Activated CD8-positive, alpha-beta T cell treated with anti-CD3 and anti-CD28 coated beads for 36 hours (primary cell): ENCODE measurements around the gene UROC1. TPM values are rescaled to one million over a fixed set of nuclear protein-coding genes. Genes with fewer than 3 reads are reported as not detected.

Experiments used
- ATAC-seq: fragments of 200-7000 bp; cut with Tn5 transposase; one replicate; pipeline ENCODE4 v1.10.0; 2021; ENCODE audit warnings: mild to moderate bottlenecking, moderate library complexity
- CTCF ChIA-PET: fragments of 350-600 bp; sonication (Branson Sonifier 250); formaldehyde crosslinking; loops from one replicate; lab custom pipeline; 2021; ENCODE audit warnings: antibody characterized with exemption; lab: Charles Lee
- POLR2A ChIA-PET: fragments of 350-600 bp; sonication (Branson Sonifier 250); formaldehyde crosslinking; loops from one replicate; lab custom pipeline; 2021; ENCODE audit warnings: antibody characterized with exemption; lab: Charles Lee
- DNase-seq: peaks from one replicate; pipeline ENCODE4 v3.0.0-alpha.2; 2020
- H3K27ac Mint-ChIP-seq: one replicate; pipeline ENCODE4 v1.8.0; 2021; ENCODE audit warnings: mild to moderate bottlenecking, mixed read lengths
- H3K27me3 Mint-ChIP-seq: one replicate; pipeline ENCODE4 v1.8.0; 2021; ENCODE audit warnings: mixed read lengths
- H3K36me3 Mint-ChIP-seq: one replicate; pipeline ENCODE4 v1.8.0; 2021; ENCODE audit warnings: low read depth, mixed read lengths
- H3K4me1 Mint-ChIP-seq: one replicate; pipeline ENCODE4 v1.8.0; 2021; ENCODE audit warnings: low read depth, mixed read lengths
- H3K4me3 Mint-ChIP-seq: one replicate; pipeline ENCODE4 v1.8.0; 2021; ENCODE audit warnings: mild to moderate bottlenecking, moderate library complexity, mixed read lengths
- H3K9me3 Mint-ChIP-seq: one replicate; pipeline ENCODE4 v1.8.0; 2021; ENCODE audit warnings: mixed read lengths
- intact Hi-C: fragments of 100-400 bp; cut with micrococcal nuclease; formaldehyde crosslinking; loops from one replicate; pipeline ENCODE4 v1.10.0; 2022
- total RNA-seq, 2 experiments: library from RNA; stranded (reverse); gene quantifications; one replicate each; pipeline ENCODE4 v1.2.3, GENCODE V29; 2021
- TF ChIP-seq, protein P1 (sequence below): fragments of 200-600 bp; IDR thresholded peaks from one replicate; pipeline ENCODE4 v1.8.0; 2022; ENCODE audit warnings: antibody characterized with exemption, mild to moderate bottlenecking

UROC1 gene
- total RNA-seq, 2 experiments from 2014 or later = not detected

DNA sequence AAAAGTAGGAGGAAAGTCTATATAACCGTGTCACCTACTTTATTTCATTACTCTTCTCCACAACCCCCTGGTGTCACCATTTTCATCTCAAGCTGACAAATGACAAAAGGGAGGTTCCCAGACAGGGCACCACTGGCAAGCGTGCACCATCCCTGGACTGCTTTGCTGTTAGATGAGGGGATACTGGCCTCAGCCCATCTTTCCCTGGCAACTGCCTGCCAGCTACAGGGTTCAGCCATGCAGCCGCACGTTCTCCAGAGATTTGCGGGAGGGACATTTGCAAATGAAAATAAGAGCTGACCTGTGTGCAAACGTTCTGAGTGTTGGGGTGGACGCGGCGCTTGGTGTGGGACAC, 660 bp downstream of the UROC1 start:
- intact Hi-C loops = no loop called here
- H3K4me3 Mint-ChIP-seq = no peak overlapping the region
- CTCF ChIA-PET = no interaction called here
- POLR2A ChIA-PET = no interaction called here
- H3K27ac Mint-ChIP-seq = no peak overlapping the region
- TF ChIP-seq, protein P1, sequence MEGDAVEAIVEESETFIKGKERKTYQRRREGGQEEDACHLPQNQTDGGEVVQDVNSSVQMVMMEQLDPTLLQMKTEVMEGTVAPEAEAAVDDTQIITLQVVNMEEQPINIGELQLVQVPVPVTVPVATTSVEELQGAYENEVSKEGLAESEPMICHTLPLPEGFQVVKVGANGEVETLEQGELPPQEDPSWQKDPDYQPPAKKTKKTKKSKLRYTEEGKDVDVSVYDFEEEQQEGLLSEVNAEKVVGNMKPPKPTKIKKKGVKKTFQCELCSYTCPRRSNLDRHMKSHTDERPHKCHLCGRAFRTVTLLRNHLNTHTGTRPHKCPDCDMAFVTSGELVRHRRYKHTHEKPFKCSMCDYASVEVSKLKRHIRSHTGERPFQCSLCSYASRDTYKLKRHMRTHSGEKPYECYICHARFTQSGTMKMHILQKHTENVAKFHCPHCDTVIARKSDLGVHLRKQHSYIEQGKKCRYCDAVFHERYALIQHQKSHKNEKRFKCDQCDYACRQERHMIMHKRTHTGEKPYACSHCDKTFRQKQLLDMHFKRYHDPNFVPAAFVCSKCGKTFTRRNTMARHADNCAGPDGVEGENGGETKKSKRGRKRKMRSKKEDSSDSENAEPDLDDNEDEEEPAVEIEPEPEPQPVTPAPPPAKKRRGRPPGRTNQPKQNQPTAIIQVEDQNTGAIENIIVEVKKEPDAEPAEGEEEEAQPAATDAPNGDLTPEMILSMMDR = no peak
- H3K36me3 Mint-ChIP-seq = no peaks in the 10 kb centered on the region
- no peak for DNase-seq
- no peaks in the 10 kb centered on the region for H3K9me3 Mint-ChIP-seq
- no peak for ATAC-seq
- H3K4me1 Mint-ChIP-seq = no peaks in the 10 kb centered on the region
- no peaks in the 10 kb centered on the region for H3K27me3 Mint-ChIP-seq

DNA sequence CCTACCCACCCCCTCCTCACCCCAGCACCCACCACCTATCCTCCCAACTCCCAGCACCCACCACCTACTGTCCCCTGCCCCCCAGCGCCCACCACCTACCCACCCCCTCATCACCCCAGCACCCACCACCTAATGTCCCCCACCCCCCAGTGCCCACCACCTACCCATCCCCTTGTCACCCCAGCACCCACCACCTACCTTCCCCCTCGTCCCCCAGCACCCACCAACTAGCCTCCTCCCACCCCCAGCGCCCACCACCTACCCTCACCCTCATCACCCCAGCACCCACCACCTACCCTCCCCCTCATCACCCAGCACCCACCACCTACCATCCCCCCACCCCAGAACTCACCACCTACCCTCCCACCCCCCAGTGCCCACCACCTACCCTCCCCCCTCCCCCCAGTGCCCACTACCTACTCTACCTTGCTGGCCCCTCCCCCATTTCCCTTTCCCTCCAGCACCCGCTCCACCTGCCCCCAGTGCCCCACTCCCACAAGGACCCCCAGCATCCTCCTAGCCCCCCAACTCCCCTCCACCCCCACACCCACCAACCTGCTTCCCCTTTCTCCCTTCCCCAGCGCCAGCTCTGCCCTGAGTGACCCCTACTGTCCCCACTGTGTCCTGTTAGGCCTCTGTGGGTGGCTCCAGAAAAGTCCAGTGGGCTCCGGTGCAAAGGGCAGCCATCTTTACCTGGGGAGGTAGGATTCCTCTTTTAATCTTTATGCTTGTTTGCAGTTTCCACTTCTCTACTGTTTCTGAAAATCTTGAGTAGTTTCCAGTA, 1.2 kb downstream of the UROC1 start:
- intact Hi-C loops = no loop called here
- H3K27ac Mint-ChIP-seq = no peak overlapping the region
- no peak for ATAC-seq
- TF ChIP-seq, protein P1 = no peak
- DNase-seq = no peak
- no peaks in the 10 kb centered on the region for H3K36me3 Mint-ChIP-seq
- H3K4me1 Mint-ChIP-seq = no peaks in the 10 kb centered on the region
- H3K4me3 Mint-ChIP-seq = no peak overlapping the region
- no peaks in the 10 kb centered on the region for H3K9me3 Mint-ChIP-seq
- ChIA-PET CTCF (no interaction called here), POLR2A (no interaction called here)
- no peaks in the 10 kb centered on the region for H3K27me3 Mint-ChIP-seq

DNA sequence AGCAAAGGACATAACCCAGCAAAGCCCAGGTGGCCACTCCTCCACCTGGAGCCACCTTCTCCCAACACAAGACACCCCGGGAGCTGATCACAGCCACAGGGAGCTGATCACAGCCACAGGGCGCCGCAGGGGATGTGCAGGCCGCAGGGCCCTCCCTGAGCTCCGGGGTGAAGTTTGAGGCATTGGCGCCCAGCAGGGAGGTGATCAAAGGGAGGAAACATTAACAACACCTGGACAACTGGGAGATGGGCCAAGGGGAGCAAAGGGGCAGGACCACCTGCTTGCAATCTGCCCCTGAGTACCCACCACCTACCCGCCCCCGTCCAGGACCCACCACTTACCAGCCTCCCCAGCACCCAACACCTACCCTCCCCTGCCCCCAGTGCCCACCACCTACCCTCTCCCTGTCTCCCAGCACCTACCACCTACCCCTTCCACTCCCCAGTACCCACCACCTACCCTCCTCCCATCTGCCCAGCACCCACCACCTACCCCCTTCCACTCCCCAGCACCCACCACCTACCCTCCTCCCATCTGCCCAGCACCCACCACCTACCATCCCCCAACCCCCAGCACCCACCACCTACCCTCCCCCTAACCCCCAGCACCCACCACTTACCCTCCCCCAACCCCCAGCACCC, 2.4 kb downstream of the UROC1 start:
- Mint-ChIP-seq H3K4me1 (no peaks in the 10 kb centered on the region), H3K4me3 (no peak overlapping the region), H3K36me3 (no peaks in the 10 kb centered on the region), H3K27me3 (no peaks in the 10 kb centered on the region), H3K9me3 (no peaks in the 10 kb centered on the region), H3K27ac (no peak overlapping the region)
- POLR2A ChIA-PET = no interaction called here
- ATAC-seq = no peak
- intact Hi-C loops = no loop called here
- CTCF ChIA-PET = no interaction called here
- DNase-seq = no peak
- TF ChIP-seq, protein P1 = no peak

DNA sequence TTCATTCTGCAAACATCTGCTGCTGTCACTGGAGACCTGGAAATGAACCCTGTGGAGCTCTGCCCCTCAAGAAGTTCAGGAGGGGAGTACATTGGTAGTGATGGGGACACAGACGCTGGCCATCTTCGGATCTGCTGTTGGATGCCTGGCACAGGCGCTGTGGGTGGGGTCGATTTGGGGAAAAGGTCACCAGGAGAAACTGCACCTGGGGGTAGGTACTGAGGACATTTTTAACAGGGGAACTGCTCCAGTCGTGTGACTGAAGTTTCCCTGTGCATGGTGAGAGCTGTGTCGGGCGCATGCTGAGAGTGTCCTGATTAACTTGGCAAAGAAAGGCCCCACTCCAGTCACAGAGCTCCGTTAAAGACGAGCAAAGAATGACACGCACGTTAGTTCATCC, 3.4 kb downstream of the UROC1 start:
- H3K4me1 Mint-ChIP-seq = no peaks in the 10 kb centered on the region
- DNase-seq (no peak), ATAC-seq (no peak)
- ChIA-PET POLR2A (no interaction called here), CTCF (interaction anchor here (0.9 kb wide), 1 partner anchor 9 kb away, joined by 3 read pairs; no protein-coding TSS in a partner anchor)
- TF ChIP-seq, protein P1 = no peak
- no peaks in the 10 kb centered on the region for H3K9me3 Mint-ChIP-seq
- H3K36me3 Mint-ChIP-seq = no peaks in the 10 kb centered on the region
- H3K4me3 Mint-ChIP-seq = no peak overlapping the region
- no peak overlapping the region for H3K27ac Mint-ChIP-seq
- H3K27me3 Mint-ChIP-seq = no peaks in the 10 kb centered on the region
- intact Hi-C loops = no loop called here
